ENCODE results near the gene MYT1. TPM values are rescaled to one million over a fixed set of nuclear protein-coding genes. Genes with fewer than 3 reads are reported as not detected.

The MYT1 gene
- total and polyA plus RNA-seq, 2 of the 13 experiments (the other 11 are each of a cell fraction or from before 2014, with no cell fraction given), result 0.58 to 2.5 TPM

- no peak for TF ChIP-seq ZNF318 (CRISPR knock-in tag; IDR thresholded peaks at IDR 0.05)
- no peak for TF ChIP-seq ZNF124 (CRISPR knock-in tag; IDR thresholded peaks at IDR 0.05)
- TF ChIP-seq ZNF619 (CRISPR knock-in tag; IDR thresholded peaks at IDR 0.05), result no peak
- TF ChIP-seq SP140L (CRISPR knock-in tag; IDR thresholded peaks at IDR 0.05; ENCODE audit: borderline replicate concordance), result no peak
- no peak for TF ChIP-seq HHEX (CRISPR knock-in tag; IDR thresholded peaks at IDR 0.05)
- TF ChIP-seq ZNF841 (CRISPR knock-in tag; IDR thresholded peaks at IDR 0.05; ENCODE audit: borderline replicate concordance), result no peak
- TF ChIP-seq RBFOX2 (IDR thresholded peaks at IDR 0.05; ENCODE audit: low read depth, low read length), result no peak
- TF ChIP-seq NFRKB (IDR thresholded peaks at IDR 0.05), result no peak
- TF ChIP-seq ZNF337 (CRISPR knock-in tag; IDR thresholded peaks at IDR 0.05; ENCODE audit: borderline replicate concordance, low read depth), result no peak
- TF ChIP-seq SPEN (CRISPR knock-in tag; IDR thresholded peaks at IDR 0.05; ENCODE audit: low read depth), result no peak
- no peak for TF ChIP-seq RORA (CRISPR knock-in tag; IDR thresholded peaks at IDR 0.05)
- TF ChIP-seq GTF3A (CRISPR knock-in tag; conservative IDR thresholded peaks at IDR 0.05), result no peak
- no peak for TF ChIP-seq JUN (CRISPR knock-in tag; IDR thresholded peaks at IDR 0.05)
- no peak for TF ChIP-seq ZNF674 (CRISPR knock-in tag; IDR thresholded peaks at IDR 0.05; ENCODE audit: low read depth)
- no peak for TF ChIP-seq ZNF484 (CRISPR knock-in tag; IDR thresholded peaks at IDR 0.05; ENCODE audit: borderline replicate concordance, low read depth)
- TF ChIP-seq FOSL2 (CRISPR knock-in tag; IDR thresholded peaks at IDR 0.05), result no peak
Observed at GRCh38 chr20:64177384-64177783, 13.1 kb downstream of the MYT1 start (continued).

Data from HepG2 (cell line).